Islet of Langerhans (tissue), 1 donor: ENCODE results near the gene C1orf115.
"Not testable (repeated sequence)": the region's sequence is repeated elsewhere in the genome, so short reads cannot be mapped to it uniquely, and the experiment has no call there.

Experiments used
- FAIRE-seq: peaks from one replicate; lab custom pipeline; 2011; peaks lifted over from hg19 to GRCh38; lab: Jason Lieb, UNC

C1orf115 gene

GRCh38 chr1:220694866-220695382, 4.8 kb downstream of the C1orf115 start:
- FAIRE-seq: no peak

- FAIRE-seq: no peak
Observed at GRCh38 chr1:220695426-220695825, 5.3 kb downstream of the C1orf115 start.

- no peak for FAIRE-seq
Observed at GRCh38 chr1:220696226-220696862, 6.2 kb downstream of the C1orf115 start.

- no peak for FAIRE-seq
Observed at GRCh38 chr1:220696863-220697231, 6.7 kb downstream of the C1orf115 start.

- FAIRE-seq: no peak
Observed at GRCh38 chr1:220697326-220697725, 7.2 kb downstream of the C1orf115 start.

GRCh38 chr1:220698607-220699016, 8.4 kb downstream of the C1orf115 start:
- FAIRE-seq: no peak

- FAIRE-seq: no peak
Observed at GRCh38 chr1:220699044-220699443, 8.9 kb downstream of the C1orf115 start.

GRCh38 chr1:220700556-220701179, 10.5 kb downstream of the C1orf115 start:
- no peak for FAIRE-seq

- FAIRE-seq: no peak
Observed at GRCh38 chr1:220701974-220702373, 11.8 kb downstream of the C1orf115 start.

- no peak for FAIRE-seq
Observed at GRCh38 chr1:220702733-220703270, 12.6 kb downstream of the C1orf115 start.

GRCh38 chr1:220703305-220703704, 13.1 kb downstream of the C1orf115 start:
- no peak for FAIRE-seq

GRCh38 chr1:220705782-220706181, 15.6 kb downstream of the C1orf115 start:
- no peak for FAIRE-seq

GRCh38 chr1:220706480-220706879, 16.3 kb downstream of the C1orf115 start:
- no peak for FAIRE-seq

GRCh38 chr1:220707160-220707559, 17.0 kb downstream of the C1orf115 start:
- no peak for FAIRE-seq

GRCh38 chr1:220708244-220708643, 18.1 kb downstream of the C1orf115 start:
- no peak for FAIRE-seq

- FAIRE-seq: no peak
Observed at GRCh38 chr1:220708936-220709801, 19.0 kb downstream of the C1orf115 start.

- FAIRE-seq: no peak
Observed at GRCh38 chr1:220710333-220710732, 20.2 kb downstream of the C1orf115 start.

- no peak for FAIRE-seq
Observed at GRCh38 chr1:220711056-220711809, 21.1 kb downstream of the C1orf115 start.

- not testable (repeated sequence) for FAIRE-seq
Observed at GRCh38 chr1:220715986-220716385, 25.8 kb downstream of the C1orf115 start.

GRCh38 chr1:220717800-220718640, 27.9 kb downstream of the C1orf115 start:
- no peak for FAIRE-seq

GRCh38 chr1:220721266-220721665, 31.1 kb downstream of the C1orf115 start:
- FAIRE-seq: not testable (repeated sequence)
